GM19324 (cell line): Measurements from ENCODE around the gene PADI4.
"Not testable (repeated sequence)": the region's sequence is repeated elsewhere in the genome, so short reads cannot be mapped to it uniquely, and the experiment has no call there.

ENCODE experiments used
- ATAC-seq: cut with Tn5 transposase; IDR thresholded peaks from one replicate; pipeline ENCODE4 v1.9.1; 2021; ENCODE audit warnings: mild to moderate bottlenecking, moderate library complexity; ENCODE audit not compliant: unreplicated experiment, low FRiP score

PADI4 gene

DNA sequence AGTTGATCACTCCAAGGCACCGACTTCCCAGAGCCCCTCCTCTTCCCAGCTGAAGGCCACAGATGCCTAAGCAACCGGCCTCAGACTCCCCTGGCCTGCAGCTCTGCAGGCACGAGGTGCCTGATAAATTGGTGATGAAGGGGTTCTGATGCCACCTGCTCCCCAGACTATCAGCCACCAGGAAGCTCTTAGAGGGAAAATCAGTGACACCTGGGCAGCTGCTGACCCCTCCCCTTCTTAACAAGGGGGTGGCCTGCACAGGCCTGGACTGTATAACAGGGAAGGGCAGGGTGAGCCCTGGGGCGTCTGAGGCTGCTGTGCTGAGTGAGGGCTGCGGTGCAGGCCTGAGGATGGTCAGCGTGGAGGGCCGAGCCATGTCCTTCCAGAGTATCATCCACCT, 63.9 kb downstream of the PADI4 start, which contains the start of gene PADI6:
Gene PADI6 (plus strand): TSS at position 301 of the 400 bp plus-strand sequence. CDS start 50 bp downstream, at position 351.
- no peak for ATAC-seq

- ATAC-seq: no peak
Measured at GRCh38 chr1:17372955-17373354, 65.0 kb downstream of the PADI4 start.

DNA sequence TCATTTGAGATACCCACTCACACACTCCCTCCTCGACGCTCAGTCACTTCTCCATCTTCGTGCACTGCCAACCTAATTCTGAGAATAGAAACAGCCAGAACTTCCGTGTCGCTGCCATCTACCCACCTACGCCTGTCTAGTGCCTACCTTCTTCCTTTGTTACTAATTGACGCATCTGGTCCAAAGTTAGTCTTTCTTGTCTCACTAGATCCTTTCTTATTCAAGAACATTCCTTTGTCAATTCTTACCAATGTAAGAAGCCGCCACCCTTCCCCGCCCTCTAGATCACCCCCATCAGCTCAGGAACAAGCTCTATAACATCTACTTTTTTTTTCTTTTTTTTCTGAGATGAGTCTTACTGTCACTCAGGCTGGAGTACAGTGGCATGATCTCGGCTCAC, 67.7 kb downstream of the PADI4 start:
- ATAC-seq: no peak

DNA sequence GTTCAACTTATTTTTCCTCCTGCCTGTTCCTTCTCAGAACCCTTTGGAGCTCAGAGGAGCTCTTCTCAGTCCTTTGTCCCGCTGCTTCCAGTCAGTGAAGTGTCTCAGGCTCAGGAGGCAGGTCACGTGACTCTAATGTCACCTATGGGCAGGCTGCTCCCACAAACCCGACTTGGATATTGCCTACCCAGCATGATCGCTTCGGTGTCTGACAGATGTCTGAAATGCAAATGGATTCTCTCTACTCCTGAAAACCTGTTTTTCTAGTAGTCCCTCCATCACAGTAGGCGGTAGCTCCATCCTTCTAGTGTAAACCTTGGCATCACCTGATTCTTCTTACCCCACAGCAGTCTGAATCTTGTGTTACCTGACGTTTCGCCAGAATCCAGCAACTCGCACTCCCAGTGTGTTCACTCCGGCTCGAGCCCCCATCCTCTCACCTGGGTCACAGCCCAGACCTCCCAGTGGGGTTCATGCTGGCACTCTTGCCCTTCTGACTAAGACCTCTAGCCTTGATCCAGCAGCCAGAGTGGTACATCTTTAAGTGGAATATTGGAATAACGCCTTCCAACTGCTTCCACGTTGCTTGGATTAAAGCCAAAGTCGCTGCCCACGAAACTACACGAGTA, 69.4 kb downstream of the PADI4 start:
- ATAC-seq: no peak

- ATAC-seq: no peak
Measured at GRCh38 chr1:17381161-17381560, 73.2 kb downstream of the PADI4 start.

DNA sequence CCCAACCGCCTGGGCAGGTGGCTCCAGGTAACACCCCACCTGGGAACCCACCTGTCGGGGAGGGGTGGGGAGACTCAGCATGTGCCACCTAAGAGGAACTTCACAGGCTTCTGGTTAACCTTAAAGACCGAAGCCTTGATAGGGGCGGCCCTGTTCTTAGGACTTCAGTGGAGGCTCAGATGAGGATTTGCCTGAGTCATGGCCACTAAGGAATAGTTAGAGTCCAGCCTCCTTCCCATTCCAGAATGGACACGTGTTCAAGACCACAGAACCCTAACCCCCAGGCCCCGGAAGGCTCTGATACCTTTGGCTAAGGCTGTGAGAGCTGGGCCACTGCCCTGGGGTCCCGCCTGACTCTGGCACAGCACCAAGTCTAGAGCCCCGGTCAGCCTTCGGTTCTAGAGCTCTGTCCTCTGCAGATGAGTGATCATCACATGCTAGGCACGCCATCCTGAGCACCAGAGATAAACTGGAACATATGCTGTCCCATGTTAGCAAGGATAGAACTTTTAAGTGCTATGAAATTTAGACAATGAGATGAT, 84.3 kb downstream of the PADI4 start:
- no peak for ATAC-seq

- no peak for ATAC-seq
Measured at GRCh38 chr1:17393230-17393629, 85.2 kb downstream of the PADI4 start.

DNA sequence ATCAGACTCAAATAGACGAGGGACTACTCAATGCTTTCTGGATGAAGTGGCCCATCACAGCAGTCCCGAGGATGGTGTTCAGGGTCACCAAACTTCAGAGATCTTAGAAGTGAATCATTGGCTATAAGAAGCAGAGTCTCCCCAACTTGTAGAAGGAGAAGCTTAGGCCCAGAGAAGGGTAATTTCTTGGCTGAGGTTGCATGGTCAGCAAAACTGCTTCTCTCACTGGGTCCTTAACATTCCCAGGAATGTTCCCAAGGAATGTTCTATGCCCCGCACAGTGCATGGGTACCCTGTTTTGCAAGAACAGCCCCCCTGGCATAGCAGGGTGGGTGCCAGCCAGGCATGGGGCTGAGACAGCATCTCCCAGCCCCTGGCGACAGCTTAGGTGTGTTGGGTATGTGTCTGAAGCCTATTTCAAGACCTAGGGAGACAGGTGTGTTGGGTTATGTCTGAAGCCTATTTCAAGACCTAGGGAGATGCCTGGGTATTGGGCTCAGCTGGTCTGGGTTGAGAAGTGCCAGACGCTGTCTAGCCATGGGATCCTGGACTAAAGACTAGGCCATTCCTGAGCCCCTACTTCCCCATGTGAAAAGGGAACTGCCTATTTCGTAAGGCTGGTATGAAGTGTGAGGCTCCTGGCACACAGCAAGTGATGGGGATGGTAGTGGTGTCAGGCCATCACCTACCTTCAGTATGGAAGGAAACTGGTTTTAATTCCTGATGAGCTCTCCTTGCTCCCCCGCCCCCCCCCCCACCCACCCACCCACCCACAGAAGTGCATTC, 90.1 kb downstream of the PADI4 start:
- no peak for ATAC-seq

DNA sequence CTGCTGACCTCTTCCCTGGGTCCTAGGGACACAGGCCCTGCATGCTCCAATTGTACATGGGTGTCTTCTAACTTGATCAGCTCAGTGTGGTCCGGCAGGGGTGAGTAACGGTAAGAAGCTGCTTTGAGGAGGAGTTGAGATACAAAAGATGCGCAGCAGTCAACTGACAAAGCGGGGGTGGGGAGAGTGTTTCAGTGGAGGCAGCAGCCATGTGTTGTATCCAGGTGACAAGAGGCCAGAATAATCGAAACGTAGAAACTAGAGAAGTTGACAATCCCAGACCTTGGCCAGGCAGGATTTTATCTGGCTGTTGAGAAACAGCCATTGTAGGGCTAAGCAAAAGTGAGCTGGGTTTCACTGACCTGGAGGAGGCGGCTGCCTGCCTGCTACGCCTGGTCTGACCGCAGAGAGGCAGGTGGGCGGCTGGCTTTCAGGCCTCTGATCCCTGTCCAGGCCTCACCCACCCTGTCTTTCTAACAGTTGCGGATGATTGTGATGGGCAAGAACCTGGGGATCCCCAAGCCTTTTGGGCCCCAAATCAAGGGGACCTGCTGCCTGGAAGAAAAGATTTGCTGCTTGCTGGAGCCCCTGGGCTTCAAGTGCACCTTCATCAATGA, 92.8 kb downstream of the PADI4 start:
- no peak for ATAC-seq

- ATAC-seq: no peak
Measured at GRCh38 chr1:17401841-17402240, 93.8 kb downstream of the PADI4 start.

- ATAC-seq: no peak
Measured at GRCh38 chr1:17403081-17403480, 95.1 kb downstream of the PADI4 start.

- no peak for ATAC-seq
Measured at GRCh38 chr1:17404034-17404684, 96.2 kb downstream of the PADI4 start.

- ATAC-seq: no peak
Measured at GRCh38 chr1:17404820-17405219, 96.8 kb downstream of the PADI4 start.

DNA sequence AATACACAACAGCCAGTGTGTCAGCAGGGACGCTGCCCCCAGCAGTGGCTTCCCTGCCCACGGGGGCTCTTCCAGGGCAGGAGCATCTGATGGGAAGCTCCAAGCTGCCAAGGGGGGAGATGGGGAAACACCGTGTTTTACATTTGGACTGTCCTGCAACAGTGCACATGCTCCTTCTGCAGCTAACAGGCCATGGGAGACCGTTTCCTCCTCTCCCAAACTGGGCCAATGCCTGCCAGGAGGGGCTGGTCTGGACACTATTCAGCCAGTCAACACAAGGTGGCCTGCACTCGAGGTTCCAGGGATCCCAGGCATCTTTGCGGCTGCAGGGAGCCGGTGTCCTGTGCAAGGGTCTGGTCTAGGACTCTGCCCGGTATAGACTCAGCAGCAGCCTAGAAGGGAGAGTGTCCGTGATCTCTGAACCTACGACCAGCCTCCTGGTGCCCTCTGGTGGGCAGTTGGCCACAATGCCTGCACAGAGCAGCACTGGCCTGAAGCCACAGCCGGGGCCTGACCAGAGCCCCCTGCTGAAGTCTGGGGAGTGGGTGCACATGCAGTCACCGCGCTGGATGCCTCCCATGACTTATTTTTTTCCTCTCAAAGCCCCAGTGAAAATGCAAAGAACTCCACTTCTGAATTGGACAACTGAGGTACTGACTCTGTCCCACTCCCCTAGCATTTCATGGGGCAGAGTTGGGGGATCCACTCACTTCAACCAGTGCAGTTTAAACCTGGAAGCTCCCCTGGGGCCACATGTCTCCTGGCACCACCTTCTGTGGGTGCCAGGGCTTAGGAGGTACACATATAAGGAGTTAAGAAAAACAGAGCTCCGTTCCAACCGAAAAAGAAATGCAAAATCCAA, 98.1 kb downstream of the PADI4 start:
- no peak for ATAC-seq

DNA sequence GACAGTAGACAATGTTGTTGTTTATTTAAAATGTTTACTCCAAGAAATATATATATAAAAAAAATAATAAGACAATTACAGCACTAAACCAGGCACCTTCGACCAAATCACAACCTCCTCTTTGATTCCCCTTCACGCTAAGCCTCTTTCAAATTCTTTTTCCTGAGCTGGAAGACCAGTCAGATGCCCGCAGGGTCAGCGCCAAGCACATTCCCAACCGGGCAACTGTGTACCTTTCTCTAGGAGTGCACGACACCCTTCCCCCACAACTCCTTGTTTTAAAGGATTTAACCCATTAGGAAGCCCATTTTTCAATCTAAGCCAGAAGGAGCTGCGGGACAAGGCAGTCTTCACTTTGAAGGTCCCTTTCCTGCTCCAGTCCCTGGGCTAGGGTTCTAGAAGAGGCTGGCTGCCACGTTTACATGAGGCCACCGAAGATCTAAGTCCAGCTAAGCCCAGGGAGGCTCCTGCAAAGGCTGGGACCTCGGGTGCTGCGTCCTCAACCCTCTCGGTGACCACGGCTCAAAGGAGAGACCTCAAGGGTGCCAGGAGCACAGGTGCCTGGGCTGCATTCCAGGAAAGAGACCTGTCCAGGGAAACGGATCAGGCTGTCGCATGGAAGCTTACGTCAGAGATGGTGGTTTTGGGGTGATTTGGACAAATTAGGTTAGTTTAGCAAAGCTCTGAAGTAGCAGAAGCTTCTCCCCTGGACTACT, 98.9 kb downstream of the PADI4 start:
- not testable (repeated sequence) for ATAC-seq

DNA sequence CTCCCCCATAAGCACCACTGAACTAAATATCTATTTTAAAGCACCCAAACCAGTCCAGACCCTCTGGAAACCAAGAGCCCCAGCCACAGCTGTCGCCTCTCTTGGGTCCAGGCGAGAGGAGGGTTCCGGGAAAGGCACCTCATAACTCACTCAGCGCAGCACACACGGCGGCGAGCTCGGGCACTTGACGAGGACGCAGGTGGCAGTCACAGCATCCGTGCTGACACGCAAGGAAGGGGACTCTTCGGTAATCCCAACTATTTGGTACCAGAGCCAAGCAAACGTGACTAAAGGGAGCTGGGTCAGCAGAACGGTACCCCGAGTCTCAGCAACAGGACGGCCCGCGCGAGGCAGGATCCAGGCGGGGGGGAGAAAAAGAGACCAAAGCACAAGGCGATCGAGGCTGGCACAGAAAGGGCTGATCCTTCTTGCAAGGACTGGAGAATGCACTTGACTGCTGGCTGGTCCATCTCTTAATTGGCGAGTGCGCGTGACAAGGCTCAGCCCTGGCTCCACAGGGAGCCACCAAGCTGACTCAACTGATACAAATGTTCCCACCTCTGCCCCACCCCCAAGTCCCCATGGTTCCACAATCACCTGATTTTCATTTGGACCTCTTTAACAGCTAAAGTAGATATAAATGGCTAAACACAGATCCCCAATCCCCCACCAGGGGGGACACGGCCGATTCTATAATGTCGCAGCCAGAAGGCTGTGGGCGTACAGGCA, 100.0 kb downstream of the PADI4 start:
- ATAC-seq: not testable (repeated sequence)

- no peak for ATAC-seq
Measured at GRCh38 chr1:17409391-17409811, 101.4 kb downstream of the PADI4 start.

GRCh38 chr1:17412093-17412870, 104.3 kb downstream of the PADI4 start:
- no peak for ATAC-seq
